ENCODE measurements around the gene FOLR3.
"Not testable (repeated sequence)": the region's sequence is repeated elsewhere in the genome, so short reads cannot be mapped to it uniquely, and the experiment has no call there.

FOLR3 gene

DNA sequence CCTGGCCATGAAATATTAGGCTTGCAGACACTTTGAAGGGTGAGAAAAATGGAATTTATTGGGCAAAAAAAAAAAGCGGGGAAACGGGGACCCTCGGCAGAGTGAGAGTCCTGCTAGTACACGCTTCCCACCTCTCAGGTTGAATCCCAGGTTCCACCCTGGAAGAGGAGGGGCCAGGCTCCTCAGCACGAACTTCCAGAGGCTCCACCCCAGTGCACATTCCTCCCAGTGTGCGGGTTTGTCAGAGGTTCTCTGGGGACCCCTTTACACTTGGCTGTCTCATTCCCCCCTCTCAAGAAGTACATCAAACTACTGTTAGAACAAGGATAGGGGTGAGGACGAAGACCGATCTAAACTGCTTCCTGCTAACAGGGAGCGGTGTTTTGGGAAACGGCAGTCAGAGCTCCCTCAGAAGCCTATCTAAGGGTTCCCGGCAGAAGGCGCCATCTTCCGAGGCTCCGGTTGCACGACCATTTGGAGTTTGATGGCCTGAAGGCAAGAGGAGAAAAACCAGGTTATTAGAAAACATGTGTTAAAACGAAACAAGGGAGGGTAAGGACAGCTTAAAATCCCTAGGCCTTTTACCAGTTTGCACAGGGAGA is 27.5 kb downstream of the FOLR3 start:
- no peak for DNase-seq (ENCODE audit: low spot score)

DNA sequence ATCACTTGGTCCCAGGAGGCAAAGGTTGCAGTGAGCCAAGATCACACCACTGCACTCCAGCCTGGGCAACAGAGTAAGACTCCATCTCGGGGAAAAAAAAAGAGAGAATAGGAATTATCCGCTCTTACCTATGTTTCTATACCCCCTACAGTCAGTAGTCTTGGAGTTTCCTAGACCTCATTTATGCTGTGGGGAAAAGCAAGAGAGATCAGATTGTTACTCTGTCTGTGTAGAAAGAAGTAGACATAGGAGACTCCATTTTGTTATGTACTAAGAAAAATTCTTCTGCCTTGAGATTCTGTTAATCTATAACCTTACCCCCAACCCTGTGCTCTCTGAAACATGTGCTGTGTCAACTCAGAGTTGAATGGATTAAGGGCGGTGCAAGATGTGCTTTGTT is 28.7 kb downstream of the FOLR3 start:
- DNase-seq (ENCODE audit: low spot score) = not testable (repeated sequence)

DNA sequence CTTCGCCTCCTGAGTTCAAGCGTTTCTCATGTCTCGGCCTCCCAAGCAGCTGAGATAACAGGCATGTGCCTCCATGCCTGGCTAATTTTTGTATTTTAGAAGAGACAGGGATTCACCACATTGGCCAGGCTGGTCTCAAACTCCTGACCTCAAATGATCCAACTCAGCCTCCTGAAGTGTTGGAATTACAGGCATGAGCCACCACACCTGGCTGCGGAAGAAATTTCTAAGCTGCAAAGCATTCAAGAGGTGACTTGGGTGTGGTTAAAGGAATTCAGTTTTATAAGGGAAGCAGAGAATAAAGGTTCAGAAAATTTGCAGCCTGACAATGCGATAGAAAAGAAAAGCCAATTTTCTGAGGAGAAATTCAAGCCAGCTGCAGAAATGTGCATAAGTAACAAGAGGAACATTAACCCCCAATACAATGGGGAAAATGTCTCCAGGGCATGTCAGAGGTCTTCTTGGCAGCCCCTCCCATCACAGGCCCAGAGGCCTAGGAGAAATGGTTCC is 33.6 kb downstream of the FOLR3 start:
- DNase-seq (ENCODE audit: low spot score) = not testable (repeated sequence)

DNA sequence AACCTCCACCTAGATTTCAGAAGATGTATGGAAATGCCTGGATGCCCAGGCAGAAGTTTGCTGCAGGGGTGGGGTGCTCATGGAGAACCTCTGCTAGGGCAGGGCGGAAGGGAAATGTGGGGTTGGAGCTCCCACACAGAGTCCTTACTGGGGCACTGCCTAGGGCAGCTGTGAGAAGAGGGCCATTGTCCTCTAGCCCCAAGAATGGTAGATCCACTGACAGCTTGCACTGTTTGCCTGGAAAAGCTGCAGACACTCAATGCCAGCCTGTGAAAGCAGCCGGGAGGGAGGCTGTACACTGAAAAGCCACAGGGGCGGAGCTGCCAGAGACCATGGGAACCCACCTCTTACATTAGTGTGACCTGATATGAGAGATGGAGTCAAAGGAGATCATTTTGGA is 34.2 kb downstream of the FOLR3 start:
- not testable (repeated sequence) for DNase-seq (ENCODE audit: low spot score)

DNA sequence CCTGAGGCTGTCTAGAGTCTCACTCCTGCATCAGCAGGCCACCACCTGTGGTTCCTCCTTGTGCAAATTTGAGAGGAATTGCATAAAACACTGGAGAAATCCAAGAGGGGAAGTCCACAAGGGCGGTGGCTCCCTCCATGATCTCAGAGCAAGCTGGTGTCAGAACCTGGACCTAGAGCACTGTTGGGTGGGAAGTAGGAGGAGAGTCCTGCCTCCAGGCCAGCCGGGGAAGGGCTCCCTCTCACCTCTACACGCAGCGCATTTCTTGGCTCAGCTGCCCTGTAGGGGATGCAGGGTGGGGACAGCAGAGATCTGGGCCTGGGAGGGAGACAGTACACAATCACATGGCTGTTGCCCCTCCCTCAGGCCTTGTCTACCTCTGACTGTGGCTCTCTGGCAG is 36.5 kb downstream of the FOLR3 start:
- DNase-seq (ENCODE audit: low spot score) = not testable (repeated sequence)

DNA sequence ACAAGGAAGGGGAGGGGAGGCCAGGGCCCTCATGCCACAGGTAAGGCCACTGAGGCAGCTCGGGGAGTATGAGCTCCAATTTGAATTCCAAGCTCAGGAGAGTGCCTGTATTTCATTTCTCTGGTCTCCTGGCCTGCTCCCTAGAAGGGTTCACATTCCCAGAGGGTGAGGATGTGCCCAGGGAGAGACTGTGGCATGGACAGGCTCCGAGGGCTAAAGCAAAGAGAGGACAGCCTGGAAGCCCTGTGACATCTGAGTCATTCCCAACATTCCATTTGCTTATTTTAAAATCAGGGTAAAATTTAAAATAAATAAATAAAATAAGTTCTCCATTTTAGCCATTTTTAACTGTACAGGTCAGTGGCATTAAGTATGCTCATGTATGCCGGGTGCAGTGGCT is 37.8 kb downstream of the FOLR3 start:
- DNase-seq (ENCODE audit: low spot score) = no peak

DNA sequence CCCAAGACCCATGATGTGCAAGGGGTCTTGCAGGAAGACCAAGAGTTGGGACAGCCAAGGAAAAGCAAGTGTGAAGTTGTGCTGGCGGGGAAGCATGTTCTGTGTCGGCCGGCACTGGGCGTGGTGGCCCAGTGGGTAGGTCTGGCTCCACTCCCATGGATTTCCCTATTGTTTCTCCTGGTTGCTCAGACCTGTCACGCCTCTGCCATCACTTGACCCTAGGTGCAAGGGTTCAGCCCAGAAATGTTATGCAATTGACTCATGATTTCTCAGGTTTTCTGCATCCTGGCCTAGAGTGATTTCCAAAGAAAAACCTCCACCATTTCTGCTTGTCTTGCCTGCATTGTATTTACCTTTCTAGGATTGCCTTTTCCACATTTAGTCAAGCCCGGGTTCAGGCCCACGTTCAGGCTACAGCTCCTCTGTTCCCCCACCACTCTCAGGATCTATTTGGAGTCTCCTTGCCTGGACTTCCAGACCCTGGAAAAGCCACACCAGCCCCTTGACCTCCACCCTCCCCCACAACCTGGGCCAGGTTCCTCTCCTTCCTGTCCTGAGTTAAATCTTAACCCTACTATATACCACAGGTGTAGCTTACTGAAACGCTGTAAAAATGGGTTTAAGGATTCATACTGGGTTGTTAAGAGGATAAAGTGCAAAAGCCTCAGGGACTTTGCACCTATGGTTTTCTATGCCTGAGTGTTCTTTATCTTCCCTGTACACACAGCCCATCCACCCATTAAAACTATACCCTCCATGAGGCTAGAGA is 39.0 kb downstream of the FOLR3 start:
- DNase-seq (ENCODE audit: low spot score) = no peak

DNA sequence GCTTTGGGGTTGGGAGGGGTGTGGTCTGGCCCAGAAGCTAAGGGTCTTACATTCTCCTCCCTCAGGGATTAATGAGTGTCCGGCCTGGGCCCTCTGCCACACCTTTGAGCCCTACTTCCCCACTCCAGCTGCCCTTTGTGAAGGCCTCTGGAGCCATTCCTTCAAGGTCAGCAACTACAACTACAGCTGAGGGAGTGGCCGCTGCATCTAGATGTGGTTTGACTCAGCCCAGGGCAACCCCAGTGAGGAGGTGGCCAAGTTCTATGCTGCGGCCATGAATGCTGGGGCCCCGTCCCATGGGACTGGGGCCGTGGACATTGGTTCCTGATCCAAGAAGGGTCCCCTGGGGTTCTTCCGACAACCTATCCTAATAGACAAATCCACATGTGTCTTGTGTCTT is 42.1 kb downstream of the FOLR3 start:
- no peak for DNase-seq (ENCODE audit: low spot score)

DNA sequence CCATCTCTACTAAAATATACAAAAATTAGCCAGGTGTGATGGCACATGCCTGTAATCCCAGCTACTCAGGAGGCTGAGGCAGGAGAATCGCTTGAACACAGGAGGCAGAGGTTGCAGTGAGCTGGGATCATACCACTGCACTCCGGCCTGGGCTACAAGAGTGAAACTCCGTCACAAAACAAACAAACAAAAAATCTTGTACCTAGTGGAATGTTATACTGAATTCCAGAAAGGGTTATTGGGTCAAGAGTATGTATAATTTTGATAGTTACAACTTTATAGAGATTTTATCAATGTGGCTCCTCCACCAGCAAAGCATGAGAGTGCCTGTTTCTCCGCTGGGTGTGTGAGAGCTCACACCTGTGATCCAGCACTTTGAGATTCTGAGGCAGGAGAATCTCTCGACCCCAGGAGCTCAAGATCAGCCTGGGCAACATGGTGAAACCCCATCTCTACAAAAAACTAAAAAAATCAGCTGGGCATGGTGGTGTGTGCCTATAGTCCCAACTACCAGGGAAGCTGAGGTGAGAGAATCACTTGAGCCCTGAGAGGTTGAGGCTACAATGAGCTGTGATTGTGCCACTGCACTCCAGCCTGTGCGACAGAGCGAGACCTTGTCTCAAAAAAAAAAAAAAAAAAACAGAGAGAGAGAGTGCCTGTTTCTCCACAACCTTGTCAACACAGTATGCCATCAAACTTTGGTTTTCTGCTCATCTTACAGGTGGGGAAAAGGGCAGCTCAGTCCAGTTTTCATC is 43.7 kb downstream of the FOLR3 start:
- no peak for DNase-seq (ENCODE audit: low spot score)

DNA sequence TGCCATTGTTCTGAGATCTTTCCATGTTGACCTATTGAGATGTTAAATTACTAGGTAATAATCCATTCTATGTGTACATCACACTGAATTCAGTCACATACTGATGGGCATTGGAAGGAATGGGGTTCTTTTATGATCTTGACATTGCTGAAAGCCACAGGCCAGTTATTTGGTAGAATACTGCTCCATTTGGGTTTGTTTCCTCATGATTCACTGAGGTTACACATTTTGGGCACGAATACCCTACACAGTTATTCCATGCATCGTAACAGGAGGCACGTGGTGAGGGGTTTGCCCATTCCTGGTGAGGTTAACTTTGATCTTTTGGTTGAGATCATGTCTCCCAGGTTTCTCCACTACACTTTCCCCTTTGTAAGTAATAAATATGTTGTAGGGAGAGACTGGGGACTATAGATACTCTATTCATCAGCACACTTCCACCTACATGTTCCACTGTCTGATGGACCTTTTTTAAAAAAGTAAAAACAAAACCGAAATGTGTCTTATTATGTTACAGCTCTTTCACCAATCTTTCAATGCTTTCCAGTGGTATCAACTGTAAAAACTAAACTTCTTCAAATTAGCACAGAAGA is 44.4 kb downstream of the FOLR3 start:
- DNase-seq (ENCODE audit: low spot score) = no peak

DNA sequence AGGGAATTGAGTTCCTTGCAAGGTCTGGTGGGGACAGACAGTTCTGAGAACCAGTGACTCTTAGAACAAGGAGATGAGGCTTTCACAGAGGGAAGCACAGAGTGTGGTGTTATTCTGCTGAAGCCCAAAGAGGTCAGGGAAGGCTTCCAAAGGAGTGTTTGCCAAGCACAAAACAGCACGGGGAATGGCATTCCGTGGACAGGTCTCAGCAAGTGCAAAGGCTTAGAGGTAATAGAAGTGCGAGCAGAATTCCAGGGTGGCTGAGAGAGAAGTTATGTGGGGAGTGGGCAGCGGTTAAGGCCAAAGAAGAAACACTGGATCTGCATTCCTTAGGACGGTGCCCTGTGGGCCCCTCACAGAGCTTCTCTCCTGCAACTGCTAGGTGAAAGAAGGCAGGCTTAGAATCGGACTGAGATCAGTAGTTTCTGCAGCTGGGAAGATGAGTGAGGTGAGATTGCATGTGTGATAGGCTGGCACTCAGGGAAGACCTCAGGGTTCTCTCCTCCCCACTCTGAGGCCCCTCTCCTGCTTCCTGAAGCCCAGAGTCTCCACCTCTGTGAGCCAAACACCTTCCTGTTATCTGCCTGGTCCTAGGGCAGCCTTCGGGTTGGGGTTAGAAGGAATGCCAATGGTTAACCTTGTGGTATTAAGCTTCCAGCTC is 45.5 kb downstream of the FOLR3 start:
- DNase-seq (ENCODE audit: low spot score) = not testable (repeated sequence)

DNA sequence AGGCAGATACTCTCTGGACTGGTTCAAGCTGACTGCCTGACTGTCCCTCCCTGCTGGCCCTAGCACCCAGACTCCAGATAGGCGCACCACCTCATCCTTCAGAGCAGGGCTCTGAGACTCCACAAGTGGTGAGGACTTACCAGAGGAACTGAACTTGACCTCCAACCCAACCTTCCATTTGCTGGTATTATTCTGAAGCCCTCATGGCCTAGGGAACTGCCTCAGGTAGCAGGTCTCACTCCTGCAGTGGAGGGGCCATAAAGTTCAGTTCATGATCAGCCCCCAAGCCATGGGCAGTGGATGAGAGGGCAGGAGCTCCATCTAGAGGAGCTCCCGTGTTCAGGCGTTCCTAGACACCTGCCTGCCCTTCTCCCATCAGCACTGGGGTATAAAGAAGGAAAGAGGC is 46.0 kb downstream of the FOLR3 start:
- not testable (repeated sequence) for DNase-seq (ENCODE audit: low spot score)

DNA sequence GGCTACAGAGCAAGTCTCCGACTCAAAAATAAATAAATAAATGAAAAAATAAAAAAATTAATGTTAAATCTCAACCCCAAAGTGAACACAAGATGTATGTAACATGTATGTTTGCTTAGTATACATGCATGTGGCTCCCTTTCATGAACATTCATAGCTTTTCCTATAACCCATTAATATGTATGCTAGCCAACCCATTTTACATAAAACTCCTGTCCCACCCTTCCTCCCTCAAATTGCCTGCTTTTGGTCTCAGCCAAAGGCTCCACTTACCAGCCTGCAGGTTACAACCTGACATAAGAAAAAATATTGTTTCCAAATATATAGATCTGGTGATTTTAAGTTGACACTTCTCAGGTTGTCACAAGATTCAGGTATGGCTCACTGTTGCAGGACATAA is 52.7 kb downstream of the FOLR3 start:
- DNase-seq (ENCODE audit: low spot score) = no peak

All from germinal center (tissue), 1 donor.